WTC11 (cell line): Measurements from ENCODE around the gene SPTLC2. TPM values are rescaled to one million over a fixed set of nuclear protein-coding genes. Genes with fewer than 3 reads are reported as not detected.

Experiments
- ATAC-seq: fragments of 200-7000 bp; cut with Tn5 transposase; 2 replicates; pipeline ENCODE4 v1.10.0; 2021; ENCODE audit warnings: mild to moderate bottlenecking, moderate library complexity
- CTCF ChIA-PET: fragments of 300-600 bp; sonication (Branson Sonifier 250); formaldehyde crosslinking; loops from one replicate; lab custom pipeline; 2021; ENCODE audit warnings: antibody characterized with exemption; lab: Charles Lee
- POLR2A ChIA-PET: fragments of 350-600 bp; sonication (Branson Sonifier 250); formaldehyde crosslinking; loops from one replicate; lab custom pipeline; 2021; ENCODE audit warnings: antibody characterized with exemption; lab: Charles Lee
- DNase-seq: peaks from one replicate; pipeline ENCODE4 v3.0.0; 2021; ENCODE audit warnings: low spot score
- H3K27ac Mint-ChIP-seq: 2 replicates; pipeline ENCODE4 v1.8.0; 2021; ENCODE audit warnings: mixed read lengths
- H3K27me3 Mint-ChIP-seq: 2 replicates; pipeline ENCODE4 v1.8.0; 2021; ENCODE audit warnings: low read depth, mild to moderate bottlenecking, moderate library complexity, mixed read lengths
- H3K36me3 Mint-ChIP-seq: 2 replicates; pipeline ENCODE4 v1.8.0; 2021; ENCODE audit warnings: mixed read lengths
- H3K4me1 Mint-ChIP-seq: 2 replicates; pipeline ENCODE4 v1.8.0; 2022; ENCODE audit warnings: mixed read lengths
- H3K4me3 Mint-ChIP-seq: 2 replicates; pipeline ENCODE4 v1.8.0; 2021; ENCODE audit warnings: mild to moderate bottlenecking, moderate library complexity, mixed read lengths
- H3K9me3 Mint-ChIP-seq: 2 replicates; pipeline ENCODE4 v1.8.0; 2021; ENCODE audit warnings: mixed read lengths
- CBFB ChIP-seq: sonication (generic); formaldehyde crosslinking; IDR thresholded peaks from 2 replicates; pipeline ENCODE4 v1.8.1; 2022; ENCODE audit warnings: mild to moderate bottlenecking, low read depth, missing genetic modification reagents
- ESRRA ChIP-seq: sonication (generic); formaldehyde crosslinking; IDR thresholded peaks from 2 replicates; pipeline ENCODE4 v1.8.1; 2022; ENCODE audit warnings: mild to moderate bottlenecking, missing genetic modification reagents, borderline replicate concordance
- ETV6 ChIP-seq: sonication (generic); formaldehyde crosslinking; IDR thresholded peaks from 2 replicates; pipeline ENCODE4 v1.8.1; 2022; ENCODE audit warnings: mild to moderate bottlenecking, missing genetic modification reagents
- HMGA2 ChIP-seq: fragments of 250-450 bp; sonication (Bioruptor Pico); IDR thresholded peaks from 2 replicates; pipeline ENCODE4 v1.4.0; 2021; ENCODE audit warnings: mild to moderate bottlenecking, moderate library complexity
- JAZF1 ChIP-seq: fragments of 250-450 bp; sonication (Bioruptor Pico); IDR thresholded peaks from 2 replicates; pipeline ENCODE4 v1.9.0; 2021; ENCODE audit warnings: moderate library complexity, mild to moderate bottlenecking, inconsistent platforms
- KAT7 ChIP-seq: sonication (generic); formaldehyde crosslinking; IDR thresholded peaks from 2 replicates; pipeline ENCODE4 v1.8.1; 2023; ENCODE audit warnings: missing genetic modification reagents, mild to moderate bottlenecking, borderline replicate concordance
- MXD4 ChIP-seq: fragments of 250-450 bp; sonication (Bioruptor Pico); IDR thresholded peaks from 2 replicates; pipeline ENCODE4 v1.8.0; 2021; ENCODE audit warnings: mild to moderate bottlenecking, moderate library complexity, borderline replicate concordance
- MYBL2 ChIP-seq: sonication (generic); formaldehyde crosslinking; IDR thresholded peaks from 2 replicates; pipeline ENCODE4 v1.8.1; 2023; ENCODE audit warnings: mild to moderate bottlenecking, moderate library complexity, missing genetic modification reagents
- NR3C1 ChIP-seq: sonication (generic); formaldehyde crosslinking; conservative IDR thresholded peaks from 2 replicates; pipeline ENCODE4 v1.8.1; 2023; ENCODE audit warnings: low read depth, mild to moderate bottlenecking, missing genetic modification reagents
- RELA ChIP-seq: sonication (generic); formaldehyde crosslinking; IDR thresholded peaks from 2 replicates; pipeline ENCODE4 v1.8.1; 2022; ENCODE audit warnings: missing genetic modification reagents, mild to moderate bottlenecking, borderline replicate concordance
- ZNF219 ChIP-seq: sonication (generic); formaldehyde crosslinking; IDR thresholded peaks from 2 replicates; pipeline ENCODE4 v1.8.0; 2023; ENCODE audit warnings: missing genetic modification reagents, mild to moderate bottlenecking, borderline replicate concordance
- total RNA-seq: library from RNA; stranded (reverse); gene quantifications from 3 replicates; pipeline ENCODE4 v1.2.3, GENCODE V29; 2021
- TF ChIP-seq, protein P1 (sequence below): fragments of 250-450 bp; sonication (Bioruptor Pico); IDR thresholded peaks from 2 replicates; pipeline ENCODE4 v2.1.2; 2022; ENCODE audit warnings: mild to moderate bottlenecking, moderate library complexity
- TF ChIP-seq, protein P2 (sequence below): sonication (generic); formaldehyde crosslinking; conservative IDR thresholded peaks from 2 replicates; pipeline ENCODE4 v1.8.1; 2022; ENCODE audit warnings: mild to moderate bottlenecking, missing genetic modification reagents
- TF ChIP-seq, protein P3 (sequence below): sonication (generic); formaldehyde crosslinking; IDR thresholded peaks from 2 replicates; pipeline ENCODE4 v1.8.1; 2023; ENCODE audit warnings: mild to moderate bottlenecking, missing genetic modification reagents
- TF ChIP-seq, protein P4 (sequence below): fragments of 250-450 bp; sonication (Bioruptor Pico); IDR thresholded peaks from 2 replicates; pipeline ENCODE4 v1.9.0; 2021; ENCODE audit warnings: mild to moderate bottlenecking, borderline replicate concordance
- TF ChIP-seq, protein P5 (sequence below): sonication (generic); formaldehyde crosslinking; IDR thresholded peaks from 2 replicates; pipeline ENCODE4 v1.8.1; 2022; ENCODE audit warnings: low read depth, missing genetic modification reagents, borderline replicate concordance
- TF ChIP-seq, protein P6 (sequence below): fragments of 250-450 bp; sonication (Bioruptor Pico); IDR thresholded peaks from 2 replicates; pipeline ENCODE4 v1.9.0; 2021; ENCODE audit warnings: mild to moderate bottlenecking
- TF ChIP-seq, protein P7 (sequence below): sonication (generic); formaldehyde crosslinking; IDR thresholded peaks from 2 replicates; pipeline ENCODE4 v1.8.1; 2023; ENCODE audit warnings: mild to moderate bottlenecking, missing genetic modification reagents, moderate library complexity

The SPTLC2 gene
- total RNA-seq, 1 experiment from 2014 or later: 40.1 TPM

DNA sequence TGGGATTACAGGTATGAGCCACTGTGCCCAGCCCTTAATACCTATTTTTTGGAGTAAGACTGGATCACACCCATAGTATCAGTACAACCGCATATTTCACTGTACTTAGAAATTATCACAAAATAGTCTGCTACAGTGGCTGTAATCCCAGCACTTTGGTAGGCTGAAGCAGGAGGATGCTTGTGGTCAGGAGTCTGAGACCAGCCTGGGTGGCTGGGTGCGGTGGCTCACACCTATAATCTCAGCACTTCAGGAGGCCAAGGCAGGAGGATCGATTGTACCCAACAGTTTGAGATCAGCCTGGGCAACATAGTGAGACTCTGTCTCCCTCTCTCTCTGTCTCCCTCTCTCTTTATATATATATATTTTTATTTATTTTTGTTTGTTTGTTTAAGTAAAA is 5.9 kb downstream of the SPTLC2 start (continued):
- TF ChIP-seq, protein P1, sequence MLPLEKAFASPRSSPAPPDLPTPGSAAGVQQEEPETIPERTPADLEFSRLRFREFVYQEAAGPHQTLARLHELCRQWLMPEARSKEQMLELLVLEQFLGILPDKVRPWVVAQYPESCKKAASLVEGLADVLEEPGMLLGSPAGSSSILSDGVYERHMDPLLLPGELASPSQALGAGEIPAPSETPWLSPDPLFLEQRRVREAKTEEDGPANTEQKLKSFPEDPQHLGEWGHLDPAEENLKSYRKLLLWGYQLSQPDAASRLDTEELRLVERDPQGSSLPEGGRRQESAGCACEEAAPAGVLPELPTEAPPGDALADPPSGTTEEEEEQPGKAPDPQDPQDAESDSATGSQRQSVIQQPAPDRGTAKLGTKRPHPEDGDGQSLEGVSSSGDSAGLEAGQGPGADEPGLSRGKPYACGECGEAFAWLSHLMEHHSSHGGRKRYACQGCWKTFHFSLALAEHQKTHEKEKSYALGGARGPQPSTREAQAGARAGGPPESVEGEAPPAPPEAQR (CRISPR knock-in tag): no peak
- no peak for TF ChIP-seq MXD4

DNA sequence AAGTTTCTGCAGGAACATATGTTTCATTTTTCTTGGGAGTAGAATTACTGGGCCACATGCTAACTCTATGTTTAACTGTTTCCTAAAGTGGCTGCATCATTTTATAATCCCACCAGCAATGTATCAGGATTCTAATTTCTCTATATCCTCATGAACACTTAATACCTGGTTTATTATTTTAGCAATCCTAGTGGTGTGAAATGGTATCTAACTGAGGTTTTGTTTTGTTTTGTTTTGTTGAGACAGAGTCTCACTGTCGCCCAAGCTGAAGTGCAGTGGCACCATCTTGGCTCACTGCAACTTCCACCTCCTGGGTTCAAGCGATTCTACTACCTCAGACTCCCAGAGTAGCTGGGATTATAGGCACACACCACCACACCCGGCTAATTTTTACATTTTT is 6.5 kb downstream of the SPTLC2 start:
- Mint-ChIP-seq H3K27me3 (no peaks in the 10 kb centered on the region), H3K4me1 (peaks cover 33% of the 10 kb centered on the region), H3K4me3 (no peak overlapping the region), H3K36me3 (no peaks in the 10 kb centered on the region; the same call in 1 of the 2 replicates), H3K9me3 (no peaks in the 10 kb centered on the region), H3K27ac (no peak overlapping the region)
- DNase-seq (no peak), ATAC-seq (no peak)
- TF ChIP-seq, protein P2, sequence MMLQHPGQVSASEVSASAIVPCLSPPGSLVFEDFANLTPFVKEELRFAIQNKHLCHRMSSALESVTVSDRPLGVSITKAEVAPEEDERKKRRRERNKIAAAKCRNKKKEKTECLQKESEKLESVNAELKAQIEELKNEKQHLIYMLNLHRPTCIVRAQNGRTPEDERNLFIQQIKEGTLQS: no peak
- TF ChIP-seq, protein P3, sequence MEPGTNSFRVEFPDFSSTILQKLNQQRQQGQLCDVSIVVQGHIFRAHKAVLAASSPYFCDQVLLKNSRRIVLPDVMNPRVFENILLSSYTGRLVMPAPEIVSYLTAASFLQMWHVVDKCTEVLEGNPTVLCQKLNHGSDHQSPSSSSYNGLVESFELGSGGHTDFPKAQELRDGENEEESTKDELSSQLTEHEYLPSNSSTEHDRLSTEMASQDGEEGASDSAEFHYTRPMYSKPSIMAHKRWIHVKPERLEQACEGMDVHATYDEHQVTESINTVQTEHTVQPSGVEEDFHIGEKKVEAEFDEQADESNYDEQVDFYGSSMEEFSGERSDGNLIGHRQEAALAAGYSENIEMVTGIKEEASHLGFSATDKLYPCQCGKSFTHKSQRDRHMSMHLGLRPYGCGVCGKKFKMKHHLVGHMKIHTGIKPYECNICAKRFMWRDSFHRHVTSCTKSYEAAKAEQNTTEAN (CRISPR knock-in tag): no peak
- TF ChIP-seq, protein P4, sequence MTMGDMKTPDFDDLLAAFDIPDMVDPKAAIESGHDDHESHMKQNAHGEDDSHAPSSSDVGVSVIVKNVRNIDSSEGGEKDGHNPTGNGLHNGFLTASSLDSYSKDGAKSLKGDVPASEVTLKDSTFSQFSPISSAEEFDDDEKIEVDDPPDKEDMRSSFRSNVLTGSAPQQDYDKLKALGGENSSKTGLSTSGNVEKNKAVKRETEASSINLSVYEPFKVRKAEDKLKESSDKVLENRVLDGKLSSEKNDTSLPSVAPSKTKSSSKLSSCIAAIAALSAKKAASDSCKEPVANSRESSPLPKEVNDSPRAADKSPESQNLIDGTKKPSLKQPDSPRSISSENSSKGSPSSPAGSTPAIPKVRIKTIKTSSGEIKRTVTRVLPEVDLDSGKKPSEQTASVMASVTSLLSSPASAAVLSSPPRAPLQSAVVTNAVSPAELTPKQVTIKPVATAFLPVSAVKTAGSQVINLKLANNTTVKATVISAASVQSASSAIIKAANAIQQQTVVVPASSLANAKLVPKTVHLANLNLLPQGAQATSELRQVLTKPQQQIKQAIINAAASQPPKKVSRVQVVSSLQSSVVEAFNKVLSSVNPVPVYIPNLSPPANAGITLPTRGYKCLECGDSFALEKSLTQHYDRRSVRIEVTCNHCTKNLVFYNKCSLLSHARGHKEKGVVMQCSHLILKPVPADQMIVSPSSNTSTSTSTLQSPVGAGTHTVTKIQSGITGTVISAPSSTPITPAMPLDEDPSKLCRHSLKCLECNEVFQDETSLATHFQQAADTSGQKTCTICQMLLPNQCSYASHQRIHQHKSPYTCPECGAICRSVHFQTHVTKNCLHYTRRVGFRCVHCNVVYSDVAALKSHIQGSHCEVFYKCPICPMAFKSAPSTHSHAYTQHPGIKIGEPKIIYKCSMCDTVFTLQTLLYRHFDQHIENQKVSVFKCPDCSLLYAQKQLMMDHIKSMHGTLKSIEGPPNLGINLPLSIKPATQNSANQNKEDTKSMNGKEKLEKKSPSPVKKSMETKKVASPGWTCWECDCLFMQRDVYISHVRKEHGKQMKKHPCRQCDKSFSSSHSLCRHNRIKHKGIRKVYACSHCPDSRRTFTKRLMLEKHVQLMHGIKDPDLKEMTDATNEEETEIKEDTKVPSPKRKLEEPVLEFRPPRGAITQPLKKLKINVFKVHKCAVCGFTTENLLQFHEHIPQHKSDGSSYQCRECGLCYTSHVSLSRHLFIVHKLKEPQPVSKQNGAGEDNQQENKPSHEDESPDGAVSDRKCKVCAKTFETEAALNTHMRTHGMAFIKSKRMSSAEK: no peak
- TF ChIP-seq, protein P5, sequence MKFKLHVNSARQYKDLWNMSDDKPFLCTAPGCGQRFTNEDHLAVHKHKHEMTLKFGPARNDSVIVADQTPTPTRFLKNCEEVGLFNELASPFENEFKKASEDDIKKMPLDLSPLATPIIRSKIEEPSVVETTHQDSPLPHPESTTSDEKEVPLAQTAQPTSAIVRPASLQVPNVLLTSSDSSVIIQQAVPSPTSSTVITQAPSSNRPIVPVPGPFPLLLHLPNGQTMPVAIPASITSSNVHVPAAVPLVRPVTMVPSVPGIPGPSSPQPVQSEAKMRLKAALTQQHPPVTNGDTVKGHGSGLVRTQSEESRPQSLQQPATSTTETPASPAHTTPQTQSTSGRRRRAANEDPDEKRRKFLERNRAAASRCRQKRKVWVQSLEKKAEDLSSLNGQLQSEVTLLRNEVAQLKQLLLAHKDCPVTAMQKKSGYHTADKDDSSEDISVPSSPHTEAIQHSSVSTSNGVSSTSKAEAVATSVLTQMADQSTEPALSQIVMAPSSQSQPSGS (CRISPR knock-in tag): no peak
- TF ChIP-seq CBFB (CRISPR knock-in tag) (no peak), MYBL2 (no peak), MXD4 (no peak), NR3C1 (no peak), ZNF219 (CRISPR knock-in tag) (no peak), HMGA2 (no peak), KAT7 (no peak), JAZF1 (CRISPR knock-in tag) (no peak), ESRRA (CRISPR knock-in tag) (no peak), ETV6 (CRISPR knock-in tag) (no peak), RELA (no peak)
- TF ChIP-seq, protein P6, sequence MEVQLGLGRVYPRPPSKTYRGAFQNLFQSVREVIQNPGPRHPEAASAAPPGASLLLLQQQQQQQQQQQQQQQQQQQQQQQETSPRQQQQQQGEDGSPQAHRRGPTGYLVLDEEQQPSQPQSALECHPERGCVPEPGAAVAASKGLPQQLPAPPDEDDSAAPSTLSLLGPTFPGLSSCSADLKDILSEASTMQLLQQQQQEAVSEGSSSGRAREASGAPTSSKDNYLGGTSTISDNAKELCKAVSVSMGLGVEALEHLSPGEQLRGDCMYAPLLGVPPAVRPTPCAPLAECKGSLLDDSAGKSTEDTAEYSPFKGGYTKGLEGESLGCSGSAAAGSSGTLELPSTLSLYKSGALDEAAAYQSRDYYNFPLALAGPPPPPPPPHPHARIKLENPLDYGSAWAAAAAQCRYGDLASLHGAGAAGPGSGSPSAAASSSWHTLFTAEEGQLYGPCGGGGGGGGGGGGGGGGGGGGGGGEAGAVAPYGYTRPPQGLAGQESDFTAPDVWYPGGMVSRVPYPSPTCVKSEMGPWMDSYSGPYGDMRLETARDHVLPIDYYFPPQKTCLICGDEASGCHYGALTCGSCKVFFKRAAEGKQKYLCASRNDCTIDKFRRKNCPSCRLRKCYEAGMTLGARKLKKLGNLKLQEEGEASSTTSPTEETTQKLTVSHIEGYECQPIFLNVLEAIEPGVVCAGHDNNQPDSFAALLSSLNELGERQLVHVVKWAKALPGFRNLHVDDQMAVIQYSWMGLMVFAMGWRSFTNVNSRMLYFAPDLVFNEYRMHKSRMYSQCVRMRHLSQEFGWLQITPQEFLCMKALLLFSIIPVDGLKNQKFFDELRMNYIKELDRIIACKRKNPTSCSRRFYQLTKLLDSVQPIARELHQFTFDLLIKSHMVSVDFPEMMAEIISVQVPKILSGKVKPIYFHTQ (CRISPR knock-in tag): no peak
- TF ChIP-seq, protein P7, sequence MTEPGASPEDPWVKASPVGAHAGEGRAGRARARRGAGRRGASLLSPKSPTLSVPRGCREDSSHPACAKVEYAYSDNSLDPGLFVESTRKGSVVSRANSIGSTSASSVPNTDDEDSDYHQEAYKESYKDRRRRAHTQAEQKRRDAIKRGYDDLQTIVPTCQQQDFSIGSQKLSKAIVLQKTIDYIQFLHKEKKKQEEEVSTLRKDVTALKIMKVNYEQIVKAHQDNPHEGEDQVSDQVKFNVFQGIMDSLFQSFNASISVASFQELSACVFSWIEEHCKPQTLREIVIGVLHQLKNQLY (CRISPR knock-in tag): no peak
- ChIA-PET POLR2A (no interaction called here), CTCF (no interaction called here)
